ENCODE measurements around the gene DNLZ.

DNA sequence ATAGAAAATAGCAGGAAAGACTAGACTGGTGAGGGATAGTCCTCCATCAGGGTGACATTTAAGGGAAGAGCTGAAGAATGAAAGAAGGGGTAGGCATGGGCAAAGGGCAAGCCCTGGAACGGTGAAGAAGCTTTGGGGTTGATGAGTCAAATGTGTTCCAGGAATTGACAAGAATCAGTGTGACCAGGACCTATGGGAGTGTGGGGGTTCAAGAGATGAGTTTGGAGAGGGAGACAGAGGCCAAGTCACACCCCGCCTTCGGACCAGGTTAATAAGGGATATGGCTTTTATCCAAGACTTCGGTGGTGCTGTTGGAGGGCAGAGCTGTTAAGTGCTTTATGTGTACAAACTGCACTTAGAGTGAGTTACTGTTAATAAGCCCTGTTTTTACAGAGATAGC, 47.8 kb upstream of the DNLZ start:
- TF ChIP-seq EP300 (IDR thresholded peaks at IDR 0.05) = no peak
- TF ChIP-seq, protein P1, sequence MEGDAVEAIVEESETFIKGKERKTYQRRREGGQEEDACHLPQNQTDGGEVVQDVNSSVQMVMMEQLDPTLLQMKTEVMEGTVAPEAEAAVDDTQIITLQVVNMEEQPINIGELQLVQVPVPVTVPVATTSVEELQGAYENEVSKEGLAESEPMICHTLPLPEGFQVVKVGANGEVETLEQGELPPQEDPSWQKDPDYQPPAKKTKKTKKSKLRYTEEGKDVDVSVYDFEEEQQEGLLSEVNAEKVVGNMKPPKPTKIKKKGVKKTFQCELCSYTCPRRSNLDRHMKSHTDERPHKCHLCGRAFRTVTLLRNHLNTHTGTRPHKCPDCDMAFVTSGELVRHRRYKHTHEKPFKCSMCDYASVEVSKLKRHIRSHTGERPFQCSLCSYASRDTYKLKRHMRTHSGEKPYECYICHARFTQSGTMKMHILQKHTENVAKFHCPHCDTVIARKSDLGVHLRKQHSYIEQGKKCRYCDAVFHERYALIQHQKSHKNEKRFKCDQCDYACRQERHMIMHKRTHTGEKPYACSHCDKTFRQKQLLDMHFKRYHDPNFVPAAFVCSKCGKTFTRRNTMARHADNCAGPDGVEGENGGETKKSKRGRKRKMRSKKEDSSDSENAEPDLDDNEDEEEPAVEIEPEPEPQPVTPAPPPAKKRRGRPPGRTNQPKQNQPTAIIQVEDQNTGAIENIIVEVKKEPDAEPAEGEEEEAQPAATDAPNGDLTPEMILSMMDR (IDR thresholded peaks at IDR 0.05) = no peak
- TF ChIP-seq POLR2A (IDR thresholded peaks at IDR 0.05) = no peak
- no peak for TF ChIP-seq POLR2AphosphoS5 (IDR thresholded peaks at IDR 0.05)

All from sigmoid colon (tissue), 4 donors.